HG03442 (cell line): ENCODE data around the gene NCF2.

Experiments used
- ATAC-seq: cut with Tn5 transposase; IDR thresholded peaks from one replicate; pipeline ENCODE4 v1.9.1; 2021; ENCODE audit warnings: mild to moderate bottlenecking, moderate library complexity; ENCODE audit not compliant: unreplicated experiment

The NCF2 gene

GRCh38 chr1:183612407-183612806, 22.1 kb upstream of the NCF2 start:
- ATAC-seq = no peak

DNA sequence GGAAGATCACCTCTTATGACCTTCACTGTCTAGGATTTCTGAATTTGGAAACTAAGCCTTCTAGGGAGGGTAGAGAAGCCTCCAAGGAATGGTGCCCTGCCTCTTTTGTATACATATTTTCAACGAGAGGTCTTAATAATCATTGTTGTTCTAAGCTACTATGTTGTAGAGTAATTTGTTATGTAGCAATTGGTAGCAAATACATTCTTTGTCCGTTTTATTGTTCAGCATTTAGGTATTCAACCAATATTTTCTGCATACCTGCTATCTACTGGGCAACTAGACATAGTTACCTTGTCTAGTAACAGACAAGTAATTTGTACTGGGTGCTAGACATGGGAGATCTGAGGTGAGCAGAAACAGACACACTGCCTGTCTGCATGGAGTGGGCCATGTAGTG, 20.8 kb upstream of the NCF2 start:
- no peak for ATAC-seq

GRCh38 chr1:183609759-183610452, 19.6 kb upstream of the NCF2 start:
- no peak for ATAC-seq

GRCh38 chr1:183609313-183609712, 19.1 kb upstream of the NCF2 start:
- peak; percentile 57 for ATAC-seq

DNA sequence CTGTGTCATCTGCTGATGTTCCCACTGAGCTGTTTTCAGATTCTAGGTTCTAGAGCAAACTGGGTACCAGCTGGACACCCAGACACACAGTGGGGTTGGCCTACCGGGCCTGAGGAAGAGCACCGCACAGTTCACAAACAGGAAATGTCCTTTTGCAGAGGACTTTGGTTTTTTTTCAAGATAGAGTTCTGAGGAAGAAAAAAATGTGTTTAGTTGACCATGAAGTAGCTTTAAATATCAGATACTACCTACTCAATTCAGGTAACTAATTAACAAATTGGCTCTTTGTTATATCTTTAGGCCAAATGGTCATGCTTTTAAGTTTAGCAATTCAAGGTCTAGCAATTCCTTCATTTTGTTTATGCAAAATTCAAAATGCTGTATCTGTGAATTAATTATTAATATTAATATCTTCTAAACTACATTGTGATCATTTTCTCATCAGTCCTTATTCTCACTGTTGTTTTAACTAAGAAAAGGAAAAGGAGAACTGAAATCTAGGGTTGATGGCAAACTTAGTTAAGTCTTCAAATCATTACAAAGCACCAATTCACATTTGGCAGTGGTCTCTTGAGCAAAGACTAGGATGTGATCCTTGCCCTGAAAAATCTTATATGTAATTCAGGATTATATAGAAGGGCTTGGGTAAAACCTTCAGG, 17.2 kb upstream of the NCF2 start:
- no peak for ATAC-seq

- no peak for ATAC-seq
Measured at GRCh38 chr1:183605904-183606303, 15.6 kb upstream of the NCF2 start.

DNA sequence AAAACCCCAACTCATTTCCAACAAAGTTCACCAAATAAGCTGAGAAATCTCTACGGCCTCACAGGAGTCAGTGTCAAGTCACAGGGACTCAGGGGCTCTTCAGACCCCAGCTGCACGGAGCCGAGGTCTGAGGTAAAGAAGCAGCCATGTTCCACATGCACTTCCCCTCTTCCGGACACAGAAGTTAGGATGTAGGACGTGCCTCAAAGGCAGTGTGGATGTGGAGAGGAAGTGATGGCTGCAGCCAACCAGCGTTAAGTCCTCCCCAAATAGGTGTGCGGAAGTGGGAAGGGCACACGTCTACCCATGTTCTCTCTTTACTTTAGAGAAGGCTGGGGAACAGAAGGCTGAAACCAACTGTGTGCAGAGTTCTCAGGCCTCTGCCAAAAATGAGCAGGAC, 14.6 kb upstream of the NCF2 start:
- peak; percentile 3 for ATAC-seq

DNA sequence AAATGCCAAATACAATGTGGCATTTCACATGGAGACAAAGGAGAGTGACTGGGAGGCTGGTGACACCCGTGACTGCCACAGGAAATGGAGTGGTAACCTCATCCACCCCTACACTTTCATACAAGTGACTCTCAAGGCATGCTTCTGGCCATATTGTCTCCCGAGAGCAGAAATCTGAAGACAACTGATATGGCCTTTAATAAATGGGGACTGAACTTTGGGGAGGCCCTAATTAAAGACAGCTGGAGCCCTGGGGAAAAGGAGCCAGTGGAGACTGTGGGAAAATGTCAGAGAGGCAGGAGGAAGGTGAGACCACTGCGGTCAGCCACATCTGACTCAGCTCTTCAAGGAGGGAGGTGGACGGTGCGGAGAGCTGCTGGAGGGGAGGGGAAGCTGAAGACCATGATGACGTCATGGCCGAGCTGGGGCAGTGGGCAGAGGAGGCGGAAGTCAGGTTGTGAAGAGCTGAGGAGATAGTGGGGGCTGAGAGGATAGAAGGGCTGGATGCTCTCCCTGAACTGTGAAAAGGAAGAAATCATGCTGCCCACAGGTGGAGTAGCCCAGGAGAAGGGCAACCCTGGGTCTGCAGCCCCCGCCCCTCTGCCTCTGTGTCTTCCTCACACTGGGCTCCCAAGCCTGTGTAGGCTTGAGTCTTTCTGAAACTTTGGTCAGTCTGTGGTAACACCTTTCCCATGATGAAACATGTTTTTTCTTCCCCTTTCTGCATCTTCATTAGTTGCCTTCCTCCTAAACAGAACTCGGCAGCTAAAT, 14.0 kb upstream of the NCF2 start:
- ATAC-seq = peak; percentile 44

DNA sequence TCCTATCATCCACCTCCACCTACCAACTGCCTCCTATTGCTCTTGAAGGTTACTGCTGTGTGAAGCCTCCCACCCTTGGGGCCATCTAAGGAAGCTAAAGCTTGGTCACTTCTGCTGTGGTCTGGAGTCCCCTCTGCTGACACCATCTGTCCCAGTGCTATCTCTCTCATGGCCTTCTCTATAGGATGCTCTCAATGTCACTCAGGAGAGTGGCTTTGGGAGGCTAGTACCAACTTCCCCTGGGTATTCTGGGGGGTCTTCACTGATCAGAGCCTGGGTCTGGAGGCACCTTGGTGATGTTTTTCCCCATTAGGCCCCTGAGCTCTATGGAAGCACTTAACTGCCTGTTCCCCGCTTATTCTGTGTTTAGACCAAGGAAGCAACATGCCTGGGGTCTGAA, 12.3 kb upstream of the NCF2 start:
- no peak for ATAC-seq

DNA sequence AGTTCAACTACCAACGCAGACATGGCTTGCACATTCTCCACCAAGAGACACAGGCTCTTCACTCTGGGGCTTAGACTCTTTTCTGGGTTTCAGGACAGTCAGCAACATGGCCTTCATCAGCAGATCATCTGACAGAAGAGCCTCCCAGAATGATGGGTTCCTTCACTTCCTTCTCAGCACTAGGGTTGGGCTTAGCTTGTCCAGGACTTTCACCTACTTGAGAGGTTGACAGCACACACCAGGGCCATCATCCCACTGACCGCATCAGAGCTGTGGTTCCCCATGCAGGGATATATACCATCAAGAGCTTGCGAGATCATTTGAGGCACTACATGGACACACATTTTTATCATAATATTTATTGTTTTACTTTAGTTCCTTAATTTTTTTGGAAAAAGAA, 10.4 kb upstream of the NCF2 start:
- no peak for ATAC-seq

DNA sequence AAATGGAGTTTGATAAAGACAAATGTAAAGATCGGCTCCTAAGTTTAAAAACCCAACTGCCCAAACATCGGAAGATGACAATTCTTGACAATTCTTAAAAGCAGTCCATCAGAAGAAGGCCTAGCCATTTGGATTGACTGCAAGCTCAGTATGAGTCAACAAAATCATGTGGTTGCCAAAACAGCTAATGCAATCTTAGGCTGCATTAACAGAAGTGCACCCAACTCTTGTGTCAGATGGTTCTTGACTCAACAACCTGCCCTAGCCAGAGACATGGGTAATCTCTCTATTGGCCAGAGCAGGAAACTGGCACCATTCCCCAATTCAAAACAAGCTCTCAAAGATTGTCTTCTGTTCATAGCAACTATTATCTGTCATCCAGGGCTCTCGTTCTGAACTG, 9.9 kb upstream of the NCF2 start:
- ATAC-seq = no peak

- peak; percentile 58 for ATAC-seq
Measured at GRCh38 chr1:183598386-183598785, 8.1 kb upstream of the NCF2 start.

DNA sequence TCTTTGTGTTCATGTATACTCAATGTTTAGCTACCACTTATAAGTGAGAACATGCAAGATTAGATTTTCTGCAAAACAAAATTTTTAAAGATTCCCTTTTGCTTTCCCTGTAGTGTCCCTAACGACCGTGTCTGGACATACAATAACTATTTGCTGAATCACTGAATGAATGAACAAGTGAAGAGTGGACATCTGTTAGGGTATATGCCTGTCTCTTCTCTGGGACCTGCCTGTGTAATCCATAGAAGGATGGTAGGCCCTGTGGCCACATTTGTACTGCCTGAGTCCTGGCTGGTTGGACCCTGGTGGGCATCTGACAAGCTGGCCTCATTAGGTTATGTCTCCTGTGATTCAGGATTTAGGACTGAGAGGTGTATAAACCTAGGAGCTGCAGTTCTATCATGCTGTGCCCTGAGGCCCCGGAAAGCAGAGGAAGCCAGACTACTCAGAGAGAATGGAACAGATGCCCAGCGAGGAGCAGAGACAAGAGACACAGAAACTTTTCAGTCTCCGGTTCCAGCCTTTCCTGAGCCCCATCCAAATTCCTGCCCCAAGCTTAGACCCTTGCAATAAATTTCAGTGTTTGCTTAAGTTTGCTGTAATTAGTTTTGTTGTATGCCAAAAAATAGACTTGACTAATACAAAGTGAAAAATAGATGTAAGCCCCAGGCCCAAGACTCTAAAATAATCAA, 7.5 kb upstream of the NCF2 start:
- ATAC-seq = no peak

GRCh38 chr1:183596500-183596899, 6.2 kb upstream of the NCF2 start:
- no peak for ATAC-seq

GRCh38 chr1:183595537-183595936, 5.3 kb upstream of the NCF2 start:
- ATAC-seq = no peak

DNA sequence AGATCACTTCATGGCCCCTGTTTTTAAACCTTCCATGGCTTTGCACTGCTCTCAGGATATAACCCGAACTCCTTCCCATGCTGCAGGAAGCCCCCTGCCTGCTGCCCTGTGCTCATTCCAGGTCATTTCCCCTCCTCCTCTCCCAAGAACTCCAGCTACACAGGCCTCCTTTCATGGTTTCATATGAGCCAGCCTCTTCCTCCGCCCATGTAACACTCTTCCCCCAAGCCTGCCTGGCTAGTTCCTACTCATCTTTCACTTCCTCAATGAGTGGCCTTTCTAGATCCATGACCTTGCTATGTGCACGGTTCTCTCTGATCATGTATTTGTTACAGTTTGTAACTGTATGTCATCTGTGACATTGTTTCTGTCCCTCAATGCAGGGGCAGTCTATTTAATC, 3.1 kb upstream of the NCF2 start:
- peak; percentile 42 for ATAC-seq

DNA sequence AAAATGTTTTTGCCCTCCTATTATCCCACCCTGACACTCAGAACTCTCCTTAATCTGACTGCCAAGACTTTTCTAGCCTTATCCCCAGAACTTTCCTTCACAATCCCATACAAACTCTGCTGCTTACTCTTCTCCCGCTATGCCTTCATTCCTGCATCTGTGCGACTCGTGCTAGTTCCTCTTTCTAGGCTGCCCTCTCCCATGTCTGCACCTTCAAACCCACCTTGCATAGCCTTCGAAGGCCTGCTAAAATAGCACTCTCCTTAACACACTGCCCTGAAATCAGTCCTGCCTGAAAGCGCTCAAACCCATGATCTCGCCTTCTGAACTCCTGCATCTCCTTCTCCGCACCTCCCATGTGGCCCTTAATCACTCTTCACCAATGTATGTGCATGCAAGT, 2.5 kb upstream of the NCF2 start:
- no peak for ATAC-seq

GRCh38 chr1:183589874-183590243, 400 bp downstream of the NCF2 start:
- peak; percentile 13 for ATAC-seq

- ATAC-seq = no peak
Measured at GRCh38 chr1:183589384-183589783, 875 bp downstream of the NCF2 start.

GRCh38 chr1:183588827-183589226, 1.4 kb downstream of the NCF2 start:
- no peak for ATAC-seq

GRCh38 chr1:183586926-183587325, 3.3 kb downstream of the NCF2 start:
- ATAC-seq = no peak

- no peak for ATAC-seq
Measured at GRCh38 chr1:183586455-183586854, 3.8 kb downstream of the NCF2 start.
